ENCODE data around the gene ABL1.

DNA sequence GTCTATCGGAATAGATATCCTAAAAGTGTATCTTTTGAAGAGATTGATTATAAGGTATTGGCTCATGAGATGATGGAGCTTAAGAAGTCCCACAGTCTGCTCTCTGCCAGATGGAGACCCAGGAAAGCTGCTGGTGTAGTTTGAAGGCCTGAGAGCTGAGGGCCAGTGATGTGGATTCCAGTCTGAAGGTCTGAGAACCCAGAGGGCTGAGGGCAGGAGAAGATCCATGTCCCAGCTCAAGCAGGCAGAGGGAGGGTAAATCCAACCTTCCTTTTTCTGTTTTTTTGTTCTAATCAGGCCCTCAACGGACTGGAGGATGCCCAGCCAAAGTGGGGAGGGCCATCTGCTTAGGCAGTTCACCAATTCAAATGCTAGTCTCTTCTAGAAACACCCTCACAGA, 11.0 kb upstream of the ABL1 start:
- TF ChIP-seq, protein P1, sequence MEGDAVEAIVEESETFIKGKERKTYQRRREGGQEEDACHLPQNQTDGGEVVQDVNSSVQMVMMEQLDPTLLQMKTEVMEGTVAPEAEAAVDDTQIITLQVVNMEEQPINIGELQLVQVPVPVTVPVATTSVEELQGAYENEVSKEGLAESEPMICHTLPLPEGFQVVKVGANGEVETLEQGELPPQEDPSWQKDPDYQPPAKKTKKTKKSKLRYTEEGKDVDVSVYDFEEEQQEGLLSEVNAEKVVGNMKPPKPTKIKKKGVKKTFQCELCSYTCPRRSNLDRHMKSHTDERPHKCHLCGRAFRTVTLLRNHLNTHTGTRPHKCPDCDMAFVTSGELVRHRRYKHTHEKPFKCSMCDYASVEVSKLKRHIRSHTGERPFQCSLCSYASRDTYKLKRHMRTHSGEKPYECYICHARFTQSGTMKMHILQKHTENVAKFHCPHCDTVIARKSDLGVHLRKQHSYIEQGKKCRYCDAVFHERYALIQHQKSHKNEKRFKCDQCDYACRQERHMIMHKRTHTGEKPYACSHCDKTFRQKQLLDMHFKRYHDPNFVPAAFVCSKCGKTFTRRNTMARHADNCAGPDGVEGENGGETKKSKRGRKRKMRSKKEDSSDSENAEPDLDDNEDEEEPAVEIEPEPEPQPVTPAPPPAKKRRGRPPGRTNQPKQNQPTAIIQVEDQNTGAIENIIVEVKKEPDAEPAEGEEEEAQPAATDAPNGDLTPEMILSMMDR (IDR thresholded peaks at IDR 0.05; ENCODE audit: borderline replicate concordance, extremely low read depth, low read length, poor library complexity, severe bottlenecking), result no peak
- no peak for TF ChIP-seq EZH2 (IDR thresholded peaks at IDR 0.05; ENCODE audit: borderline replicate concordance, low read depth, low read length, severe bottlenecking)
